ENCODE data around the gene TTC39B. TPM values are rescaled to one million over a fixed set of nuclear protein-coding genes. Genes with fewer than 3 reads are reported as not detected.
A peak's percentile ranks its signal among the peaks of the same experiment; 100 is the strongest.

The TTC39B gene
- total RNA-seq, 1 donor from 2014 or later = 49.2 TPM

DNA sequence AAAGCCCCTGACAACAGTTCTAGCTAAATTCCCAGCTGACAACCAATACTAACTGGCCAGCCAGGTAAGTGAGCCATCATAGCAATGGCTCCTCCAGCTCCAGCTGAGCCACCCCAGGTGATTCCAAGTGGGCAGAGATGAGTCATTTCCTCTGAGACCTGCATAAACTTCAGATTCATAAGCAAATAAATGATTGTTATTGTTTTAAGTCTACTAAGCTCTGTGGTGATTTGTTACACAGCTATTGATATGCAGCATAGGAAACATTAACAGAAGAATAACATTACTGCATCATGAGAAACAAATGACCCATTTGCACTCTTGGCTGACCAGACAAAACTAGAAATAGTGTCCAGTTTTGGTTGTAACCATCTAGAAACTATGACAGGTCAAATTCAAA lies 60.3 kb downstream of the TTC39B start:
- Histone ChIP-seq H3K4me1 (peaks cover 26% of the 10 kb centered on the region), H3K27ac (no peak overlapping the region), H3K9me3 (no peaks in the 10 kb centered on the region), H3K4me3 (no peak overlapping the region), H3K36me3 (no peaks in the 10 kb centered on the region), H3K27me3 (ENCODE audit: low read depth) (no peaks in the 10 kb centered on the region)
- TF ChIP-seq, protein P1, sequence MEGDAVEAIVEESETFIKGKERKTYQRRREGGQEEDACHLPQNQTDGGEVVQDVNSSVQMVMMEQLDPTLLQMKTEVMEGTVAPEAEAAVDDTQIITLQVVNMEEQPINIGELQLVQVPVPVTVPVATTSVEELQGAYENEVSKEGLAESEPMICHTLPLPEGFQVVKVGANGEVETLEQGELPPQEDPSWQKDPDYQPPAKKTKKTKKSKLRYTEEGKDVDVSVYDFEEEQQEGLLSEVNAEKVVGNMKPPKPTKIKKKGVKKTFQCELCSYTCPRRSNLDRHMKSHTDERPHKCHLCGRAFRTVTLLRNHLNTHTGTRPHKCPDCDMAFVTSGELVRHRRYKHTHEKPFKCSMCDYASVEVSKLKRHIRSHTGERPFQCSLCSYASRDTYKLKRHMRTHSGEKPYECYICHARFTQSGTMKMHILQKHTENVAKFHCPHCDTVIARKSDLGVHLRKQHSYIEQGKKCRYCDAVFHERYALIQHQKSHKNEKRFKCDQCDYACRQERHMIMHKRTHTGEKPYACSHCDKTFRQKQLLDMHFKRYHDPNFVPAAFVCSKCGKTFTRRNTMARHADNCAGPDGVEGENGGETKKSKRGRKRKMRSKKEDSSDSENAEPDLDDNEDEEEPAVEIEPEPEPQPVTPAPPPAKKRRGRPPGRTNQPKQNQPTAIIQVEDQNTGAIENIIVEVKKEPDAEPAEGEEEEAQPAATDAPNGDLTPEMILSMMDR (IDR thresholded peaks at IDR 0.05) = no peak
- DNase-seq (no peak), ATAC-seq (no peak)
- intact Hi-C loops (cut with DNase I) = no loop called here

DNA sequence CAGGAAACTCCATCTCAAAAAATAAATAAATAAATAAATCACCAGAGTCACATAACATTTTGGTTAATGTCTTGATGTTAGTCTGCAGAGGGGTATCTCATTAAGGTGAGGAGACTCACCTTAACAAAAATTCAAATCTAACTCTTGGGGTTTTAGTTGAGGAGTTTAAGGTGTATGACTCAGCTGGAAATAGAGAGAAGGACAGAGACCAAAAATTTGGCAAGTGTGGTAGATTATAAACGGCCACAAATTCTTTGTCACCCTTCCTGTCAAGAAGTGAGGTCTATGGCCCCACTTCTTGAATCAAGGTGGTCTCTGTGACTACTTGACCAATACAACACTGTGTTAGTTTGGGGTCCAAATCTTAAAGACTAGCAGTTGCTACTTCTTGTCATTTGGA lies 60.8 kb downstream of the TTC39B start:
- Histone ChIP-seq H3K4me3 (no peak overlapping the region), H3K27me3 (ENCODE audit: low read depth) (no peaks in the 10 kb centered on the region), H3K4me1 (peaks cover 26% of the 10 kb centered on the region), H3K9me3 (no peaks in the 10 kb centered on the region), H3K36me3 (no peaks in the 10 kb centered on the region), H3K27ac (no peak overlapping the region)
- no peak for ATAC-seq
- intact Hi-C loops (cut with DNase I) = no loop called here
- no peak for DNase-seq
- TF ChIP-seq, protein P1 (IDR thresholded peaks at IDR 0.05) = no peak

DNA sequence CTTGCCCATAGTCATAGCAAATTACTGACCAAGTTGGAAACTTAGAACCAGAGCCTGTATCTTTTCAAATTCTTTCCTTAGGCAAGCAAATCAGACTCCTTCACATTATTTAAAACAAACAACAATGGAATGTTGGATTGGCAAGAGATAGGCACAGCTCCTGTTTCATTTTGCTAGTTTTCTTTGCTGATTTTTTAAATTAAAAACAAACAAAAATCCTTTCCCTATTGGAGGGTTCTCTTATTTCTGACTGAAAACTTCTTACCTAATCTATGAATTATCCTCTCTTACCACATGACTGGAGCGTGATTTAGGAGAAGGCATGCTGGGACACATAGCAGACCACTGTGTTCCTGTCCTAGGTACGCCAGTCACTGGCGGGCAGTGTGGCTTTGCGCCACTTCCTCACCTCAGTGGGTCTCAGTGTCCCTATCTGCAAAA lies 63.0 kb downstream of the TTC39B start:
- no peak overlapping the region for H3K4me3 ChIP-seq

DNA sequence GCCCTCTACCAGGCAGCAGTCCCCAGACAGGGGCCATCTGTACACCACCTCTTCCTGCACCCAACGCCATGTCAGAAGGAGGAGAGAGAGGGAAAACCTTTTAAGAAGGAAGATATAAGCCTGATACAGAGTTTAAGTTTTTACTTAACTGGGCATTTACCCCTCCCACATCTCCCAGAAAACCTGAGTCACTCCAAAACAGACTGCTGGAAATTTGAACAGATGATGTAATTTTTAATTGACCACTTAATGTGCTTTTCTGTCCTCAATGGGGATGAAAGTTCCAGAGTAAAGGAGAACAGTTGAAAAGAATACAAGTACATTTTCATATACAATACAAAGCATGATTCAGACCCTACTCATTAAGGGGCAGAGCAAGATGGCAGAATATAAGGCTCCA lies 63.9 kb downstream of the TTC39B start:
- no peaks in the 10 kb centered on the region for H3K27me3 ChIP-seq (ENCODE audit: low read depth)
- no peaks in the 10 kb centered on the region for H3K36me3 ChIP-seq
- intact Hi-C loops (cut with DNase I) = no loop called here
- peak overlapping the region; percentile 60 for H3K27ac ChIP-seq
- TF ChIP-seq, protein P1 (IDR thresholded peaks at IDR 0.05) = no peak
- no peak for DNase-seq
- H3K4me3 ChIP-seq = no peak overlapping the region
- no peaks in the 10 kb centered on the region for H3K9me3 ChIP-seq
- peaks cover 20% of the 10 kb centered on the region for H3K4me1 ChIP-seq
- peak in 1 of 2 donors; percentile 30 for ATAC-seq

More for the DNA sequence above, 63.0 kb downstream of the TTC39B start:
- Histone ChIP-seq H3K36me3 (no peaks in the 10 kb centered on the region), H3K27me3 (ENCODE audit: low read depth) (no peaks in the 10 kb centered on the region), H3K9me3 (no peaks in the 10 kb centered on the region), H3K27ac (peak overlapping the region; percentile 60), H3K4me1 (peaks cover 26% of the 10 kb centered on the region)
- TF ChIP-seq, protein P1 (IDR thresholded peaks at IDR 0.05) = no peak
- ATAC-seq = peak; percentile 56 to 72
- no peak for DNase-seq
- intact Hi-C loops (cut with DNase I) = no loop called here

DNA sequence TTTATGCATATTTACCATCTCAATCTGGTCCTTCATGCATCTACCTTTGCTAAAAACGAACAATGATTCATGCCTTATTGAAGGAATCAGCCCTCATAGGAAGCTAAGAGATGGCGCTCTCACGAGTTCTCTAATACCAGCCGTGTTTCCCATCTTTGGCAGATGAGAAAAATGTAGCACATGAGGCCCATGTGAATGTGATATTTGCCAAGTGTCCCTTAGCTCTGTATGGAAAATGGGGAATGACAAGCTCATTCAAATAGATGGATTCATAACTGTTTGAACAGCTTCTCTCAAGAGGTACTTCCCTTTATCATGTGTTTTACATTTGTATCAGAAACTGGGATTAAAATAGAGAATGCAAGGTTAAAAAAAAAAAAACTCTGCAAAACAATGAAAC lies 66.1 kb downstream of the TTC39B start:
- TF ChIP-seq, protein P1 (IDR thresholded peaks at IDR 0.05) = no peak
- no peak overlapping the region for H3K4me3 ChIP-seq
- H3K9me3 ChIP-seq = no peaks in the 10 kb centered on the region

DNA sequence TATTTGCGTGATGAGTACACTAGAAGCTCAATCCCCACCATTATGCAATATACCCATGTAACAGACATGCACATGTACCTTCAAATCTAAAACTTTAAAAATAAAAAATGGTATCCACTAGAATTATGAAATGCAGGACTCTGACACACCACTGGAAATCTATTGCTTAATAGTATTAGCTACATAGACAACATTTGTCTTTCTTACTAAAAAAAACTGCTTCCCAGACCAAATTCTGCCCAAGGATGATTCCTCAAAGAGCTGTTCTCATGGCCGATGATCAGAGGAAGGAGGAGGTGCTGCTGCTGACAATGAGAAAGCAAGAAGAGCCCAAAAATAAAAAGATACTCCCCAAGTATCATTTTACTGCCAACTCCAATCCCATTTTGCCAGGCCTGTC lies 67.2 kb downstream of the TTC39B start:
- TF ChIP-seq, protein P1 (IDR thresholded peaks at IDR 0.05) = no peak
- DNase-seq = no peak

More for the DNA sequence above, 66.1 kb downstream of the TTC39B start:
- intact Hi-C loops (cut with DNase I) = no loop called here
- Histone ChIP-seq H3K27ac (no peak overlapping the region), H3K27me3 (ENCODE audit: low read depth) (no peaks in the 10 kb centered on the region), H3K4me1 (peaks cover 15% of the 10 kb centered on the region), H3K36me3 (no peaks in the 10 kb centered on the region)
- ATAC-seq (no peak), DNase-seq (no peak)

More for the DNA sequence above, 67.2 kb downstream of the TTC39B start:
- Histone ChIP-seq H3K36me3 (no peaks in the 10 kb centered on the region), H3K4me1 (peaks cover 19% of the 10 kb centered on the region), H3K27ac (no peak overlapping the region), H3K27me3 (ENCODE audit: low read depth) (no peaks in the 10 kb centered on the region), H3K4me3 (no peak overlapping the region), H3K9me3 (peaks cover 9% of the 10 kb centered on the region)
- intact Hi-C loops (cut with DNase I) = no loop called here
- ATAC-seq = no peak
